Cardiac fibroblast (primary cell): Measurements from ENCODE around the gene DDA1.

Experiments
- DNase-seq, 2 donors: peaks; one replicate each; pipeline versions ENCODE4 v3.0.0 to v3.0.0-alpha.2; 2010; ENCODE audit warnings: low read depth in 2 of 2
- H3K4me3 ChIP-seq, 2 donors: replicated peaks in 1 of 2; 1 replicate in 1 of 2; 2 replicates in 1 of 2; pipeline ENCODE4 v1.5.1; 2011; ENCODE audit warnings: low read depth in 2 of 2, low read length in 2 of 2, mild to moderate bottlenecking in 2 of 2, moderate library complexity in 1 of 2
- CTCF ChIP-seq: IDR thresholded peaks from one replicate; pipeline ENCODE4 v1.5.1; 2011; ENCODE audit warnings: low read depth, mild to moderate bottlenecking, low read length, inconsistent platforms

The DDA1 gene

GRCh38 chr19:17314007-17314593 lies 4.7 kb downstream of the DDA1 start:
- TF ChIP-seq CTCF = no peak
- H3K4me3 ChIP-seq = no peak overlapping the region
- no peak for DNase-seq

GRCh38 chr19:17318966-17319365 lies 9.6 kb downstream of the DDA1 start:
- no peak overlapping the region for H3K4me3 ChIP-seq
- no peak for DNase-seq
- no peak for TF ChIP-seq CTCF

DNA sequence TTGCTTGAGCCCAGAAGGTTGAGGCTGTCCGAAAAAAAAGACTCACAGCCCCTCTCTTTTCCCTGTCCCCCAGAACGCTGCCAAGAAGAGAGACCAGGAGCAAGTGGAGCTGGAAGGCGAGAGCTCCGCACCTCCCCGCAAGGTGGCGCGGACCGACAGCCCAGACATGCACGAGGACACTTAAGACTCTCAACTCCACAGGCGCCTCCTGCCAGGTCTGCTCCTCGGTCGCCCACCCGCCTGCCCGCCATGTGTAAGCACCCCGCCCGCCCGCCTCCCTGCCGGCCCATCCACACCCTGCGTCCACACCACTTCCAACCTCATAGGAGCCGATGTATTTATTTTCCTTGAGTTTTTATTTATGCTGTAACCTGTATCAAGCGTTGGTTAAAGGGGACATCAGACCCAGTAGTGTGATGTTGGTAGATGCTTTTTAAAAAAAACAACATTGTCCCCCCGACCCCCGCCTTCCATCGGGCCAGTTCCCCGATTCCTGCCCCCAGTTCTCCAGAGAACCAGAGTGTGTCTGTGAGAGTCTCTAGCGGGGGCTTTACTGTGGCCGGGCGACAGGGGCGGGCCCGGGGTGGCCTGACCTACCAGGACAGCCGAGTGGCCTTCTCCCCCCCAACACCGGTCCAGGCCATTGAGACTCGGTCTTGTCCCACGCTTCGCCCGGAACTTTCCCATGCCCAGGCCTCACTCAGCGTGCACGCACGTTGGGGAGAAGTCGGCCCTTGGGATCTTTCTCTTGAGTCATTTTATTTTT lies 10.3 kb downstream of the DDA1 start:
- no peak for DNase-seq
- TF ChIP-seq CTCF = no peak
- no peak overlapping the region for H3K4me3 ChIP-seq

- TF ChIP-seq CTCF = no peak
- no peak overlapping the region for H3K4me3 ChIP-seq
- DNase-seq = no peak
Measured at GRCh38 chr19:17320435-17320834, 11.1 kb downstream of the DDA1 start.

DNA sequence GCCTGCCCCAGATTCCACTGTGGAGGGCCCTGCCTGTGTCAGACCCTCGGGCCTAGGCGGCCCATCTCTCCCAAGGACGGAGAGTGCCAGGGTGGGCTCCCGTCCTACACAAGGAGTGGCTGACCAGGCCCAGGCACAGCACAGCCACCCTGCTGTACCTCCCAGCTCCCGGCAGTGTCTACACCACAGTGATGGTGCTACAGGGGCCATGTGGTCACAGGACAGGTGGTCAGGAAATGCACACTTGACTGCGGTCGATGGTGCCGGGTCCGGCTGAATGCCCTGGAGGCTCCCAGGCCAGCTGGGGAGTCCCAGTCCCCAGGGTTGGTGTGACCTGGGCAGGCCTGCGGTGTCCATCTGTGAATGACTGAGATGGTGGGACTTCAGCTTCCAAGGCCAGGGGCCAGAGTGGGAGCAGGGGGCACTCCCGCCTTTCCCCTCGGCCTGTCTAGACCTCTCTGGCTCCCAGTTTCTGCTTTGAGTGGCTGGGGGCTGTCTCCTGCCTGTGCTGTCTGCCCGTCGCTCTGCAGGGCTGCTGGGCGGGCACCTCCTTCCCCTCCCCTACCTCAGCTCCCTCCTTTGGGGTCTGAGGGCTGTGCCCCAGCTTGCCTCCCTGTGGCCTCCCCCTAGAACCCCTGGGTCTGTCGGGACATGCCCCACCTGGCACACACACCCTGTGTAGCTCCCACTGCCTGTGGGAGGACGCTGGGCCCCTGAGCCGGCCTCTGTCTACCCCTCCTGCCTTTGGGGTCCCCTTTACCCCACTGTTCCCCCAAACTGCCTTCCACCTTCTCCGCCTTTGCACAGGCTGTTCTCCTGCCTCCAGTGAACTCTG lies 12.5 kb downstream of the DDA1 start:
- DNase-seq = no peak
- H3K4me3 ChIP-seq = no peak overlapping the region
- no peak for TF ChIP-seq CTCF

DNA sequence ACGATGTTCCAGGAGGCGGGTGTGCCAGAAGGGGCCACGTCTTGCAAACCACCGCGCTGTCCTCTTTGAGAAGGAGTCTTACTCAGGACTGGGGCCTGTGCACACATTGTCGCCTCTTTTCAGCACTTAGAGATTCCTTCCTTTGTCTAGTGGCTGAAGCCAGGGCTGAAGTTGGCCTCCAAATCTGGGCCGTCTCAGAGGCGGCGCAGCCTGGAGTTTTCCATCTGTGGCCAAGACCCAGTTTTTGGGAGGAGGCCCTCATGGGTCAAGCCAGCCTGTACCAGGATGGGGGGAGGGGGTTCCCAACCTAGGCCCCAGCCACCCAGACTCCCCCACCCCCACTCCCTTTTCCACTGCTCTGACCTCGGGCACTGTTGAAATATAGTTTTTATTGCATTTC lies 13.5 kb downstream of the DDA1 start:
- no peak overlapping the region for H3K4me3 ChIP-seq
- no peak for DNase-seq
- no peak for TF ChIP-seq CTCF
